ENCODE data around the gene ATF6B.
A peak's percentile ranks its signal among the peaks of the same experiment; 100 is the strongest.

The ATF6B gene

DNA sequence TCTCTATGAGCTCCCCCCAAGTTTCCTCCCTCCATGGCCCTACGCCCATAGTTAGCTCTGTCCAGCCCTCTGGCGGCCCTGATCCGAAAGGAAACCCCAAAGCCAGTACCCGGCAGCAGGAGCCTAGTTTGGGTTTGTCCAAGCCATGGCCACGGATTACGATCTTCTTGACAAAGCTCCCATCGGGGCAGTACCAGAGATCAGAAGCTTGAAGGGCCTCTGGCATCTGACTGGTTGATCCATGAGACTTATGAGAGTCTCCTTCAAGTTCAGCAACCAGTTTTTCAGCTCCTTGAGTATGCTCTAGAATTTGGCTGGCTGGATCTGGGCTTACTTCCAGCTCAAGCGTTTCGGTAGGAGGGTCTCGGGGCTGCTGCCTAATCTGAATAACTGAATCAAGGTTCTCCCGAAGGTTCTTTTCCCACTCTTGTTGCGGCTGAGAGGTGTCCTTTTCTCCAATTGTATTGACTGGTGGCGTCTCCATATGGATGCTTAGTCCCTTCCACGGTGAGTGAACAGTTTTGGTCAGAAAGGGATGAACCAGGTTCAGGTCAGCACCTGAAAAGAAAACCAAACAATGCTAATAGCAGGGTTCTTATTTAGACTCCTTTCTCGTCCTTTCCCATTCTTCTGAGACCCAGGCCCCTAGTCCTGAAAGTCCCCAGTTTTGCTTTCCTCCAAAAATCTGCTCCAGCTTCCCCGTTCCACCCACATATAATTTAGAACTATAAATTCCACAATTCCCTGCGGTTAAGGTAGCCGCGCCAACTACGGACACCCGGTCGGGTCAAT is 1.4 kb upstream of the ATF6B start:
- no peak for DNase-seq

DNA sequence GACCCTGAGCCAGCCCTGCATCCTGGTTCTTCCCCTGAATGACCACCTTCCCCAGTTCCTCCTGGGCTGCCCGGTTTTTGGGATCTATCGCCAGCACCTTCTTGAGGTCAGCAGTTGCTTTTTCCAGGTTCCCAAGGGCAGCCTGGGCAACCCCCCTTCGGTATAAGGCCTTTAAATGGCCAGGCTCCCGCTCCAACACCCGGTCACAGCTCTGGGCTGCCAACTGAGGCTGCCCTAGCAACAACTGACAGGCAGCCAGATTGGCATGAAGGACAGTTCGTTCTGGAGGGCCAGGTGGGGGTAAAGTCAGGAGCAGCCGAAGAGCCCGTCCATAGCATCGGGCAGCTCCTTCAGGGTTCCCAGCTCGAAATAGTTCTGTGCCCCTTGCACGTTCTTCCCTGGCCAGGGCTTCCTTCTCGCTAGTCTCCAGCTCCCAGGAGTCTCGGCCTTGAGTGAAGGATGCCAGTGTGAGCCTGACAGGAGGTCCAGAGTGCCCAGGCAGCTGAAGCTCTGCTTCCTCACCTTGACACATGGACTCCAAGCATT is 778 bp upstream of the ATF6B start:
- DNase-seq, result no peak

GRCh38 chr6:32127409-32127716 is 683 bp downstream of the ATF6B start:
- no peak for DNase-seq

DNA sequence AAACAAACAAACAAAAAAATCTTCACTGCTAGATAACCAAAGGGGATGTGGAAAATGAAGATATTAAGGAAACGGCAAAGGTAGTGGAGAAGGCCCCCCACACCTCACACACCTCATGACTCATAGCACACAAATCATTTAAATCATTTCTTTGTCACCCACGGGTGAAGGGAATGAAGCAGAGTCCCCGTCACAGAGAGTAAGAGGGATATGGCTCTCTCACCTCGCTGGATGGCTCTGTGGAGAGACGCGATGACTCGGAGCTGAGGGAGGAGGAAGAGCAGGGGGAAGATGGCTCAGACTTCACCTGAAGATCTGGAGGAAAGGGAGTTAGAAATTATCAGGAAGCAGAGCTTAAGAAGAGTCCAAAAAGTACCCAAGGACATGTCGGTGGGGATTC is 1.2 kb downstream of the ATF6B start:
- no peak for DNase-seq

- DNase-seq, result no peak
Measured at GRCh38 chr6:32123681-32124080, 4.4 kb downstream of the ATF6B start.

DNA sequence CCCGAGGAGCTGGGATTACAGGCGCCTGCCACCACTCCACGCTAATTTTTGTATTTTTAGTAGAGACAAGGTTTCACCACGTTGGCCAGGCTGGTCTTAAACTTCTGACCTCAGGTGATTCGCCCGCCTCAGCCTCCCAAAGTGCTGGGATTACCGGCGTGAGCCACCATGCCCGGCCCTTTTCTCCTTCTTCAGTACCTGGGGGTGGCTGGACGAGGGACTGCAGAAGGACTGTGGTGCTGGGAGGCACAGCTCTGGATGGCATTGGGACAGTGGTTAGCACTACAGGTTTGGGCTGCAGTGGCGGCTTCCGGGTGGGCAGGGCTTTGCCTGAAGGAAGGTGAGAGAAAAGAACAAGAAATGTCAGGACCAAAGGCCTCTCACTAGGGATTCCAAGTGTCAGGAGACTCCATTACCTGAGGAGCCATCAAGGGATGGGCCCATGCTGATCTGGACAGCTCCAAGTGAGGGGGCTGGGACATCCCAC is 7.4 kb downstream of the ATF6B start:
- no peak for DNase-seq

DNA sequence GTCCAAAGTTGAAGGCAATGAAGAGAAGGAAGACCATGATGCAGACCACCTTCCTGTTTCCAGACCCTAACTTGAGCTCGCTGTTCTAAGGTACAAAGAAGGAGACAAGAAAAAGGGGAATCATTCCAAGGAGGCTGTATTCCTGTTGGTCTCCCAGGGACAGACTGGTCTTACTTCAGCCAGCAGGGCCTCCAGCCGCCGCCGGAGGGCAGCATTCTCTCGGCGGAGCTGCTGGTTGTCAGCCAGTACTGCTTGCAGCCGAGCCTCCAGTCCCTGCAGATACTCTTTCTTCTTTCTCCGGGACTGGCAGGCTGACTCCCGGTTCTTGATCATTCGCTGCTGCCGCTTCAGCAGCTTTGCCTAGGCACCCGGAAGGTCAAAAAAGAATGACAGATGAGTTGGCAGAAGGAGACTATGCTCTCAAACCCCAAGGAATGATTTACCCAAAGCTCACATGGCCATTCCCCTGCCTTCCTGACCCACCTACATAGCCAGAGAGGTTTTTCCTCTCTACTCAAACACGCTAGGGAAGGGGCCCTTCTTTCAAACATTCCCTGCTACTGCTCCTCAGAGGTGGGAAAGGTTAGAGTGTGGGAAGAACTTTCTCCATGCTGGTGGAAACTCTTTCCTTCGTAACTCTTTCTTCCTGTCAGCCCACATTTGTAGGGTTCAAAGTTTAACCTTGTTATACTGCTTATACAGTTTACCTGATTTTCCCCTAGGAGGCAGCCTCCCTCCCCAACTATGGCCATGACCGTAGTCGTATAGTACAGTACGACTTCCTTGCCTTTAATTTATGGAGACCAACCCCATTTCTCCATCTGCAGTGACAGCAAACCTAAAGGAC is 9.0 kb downstream of the ATF6B start:
- peak; percentile 46 for DNase-seq

DNA sequence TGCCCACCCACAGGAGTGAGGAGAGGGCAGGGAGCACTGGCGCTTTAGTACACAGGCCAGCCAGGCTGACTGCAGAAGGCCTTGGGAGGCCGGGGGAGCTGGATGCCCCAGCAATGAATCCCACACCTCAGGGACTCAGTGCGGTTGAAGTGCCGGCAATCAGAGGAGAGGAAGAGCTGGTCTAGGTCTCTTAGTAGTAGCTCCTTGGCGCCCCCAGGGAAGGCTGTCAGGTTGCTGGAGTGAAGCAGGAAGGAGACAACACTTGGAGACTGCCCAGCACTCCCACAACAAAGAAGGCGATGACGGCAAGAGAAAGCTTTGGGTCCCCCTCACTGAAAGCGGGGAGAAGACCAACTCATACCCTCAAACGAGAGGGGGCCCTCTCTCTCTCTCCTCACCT is 10.6 kb downstream of the ATF6B start:
- DNase-seq, result no peak

- no peak for DNase-seq
Measured at GRCh38 chr6:32116674-32117073, 11.4 kb downstream of the ATF6B start.

GRCh38 chr6:32115623-32116022 is 12.4 kb downstream of the ATF6B start:
- no peak for DNase-seq

GRCh38 chr6:32114796-32115195 is 13.2 kb downstream of the ATF6B start:
- DNase-seq, result no peak

GRCh38 chr6:32113386-32114352 is 14.4 kb downstream of the ATF6B start:
- no peak for DNase-seq

GRCh38 chr6:32112431-32112980 is 15.5 kb downstream of the ATF6B start:
- DNase-seq, result no peak

DNA sequence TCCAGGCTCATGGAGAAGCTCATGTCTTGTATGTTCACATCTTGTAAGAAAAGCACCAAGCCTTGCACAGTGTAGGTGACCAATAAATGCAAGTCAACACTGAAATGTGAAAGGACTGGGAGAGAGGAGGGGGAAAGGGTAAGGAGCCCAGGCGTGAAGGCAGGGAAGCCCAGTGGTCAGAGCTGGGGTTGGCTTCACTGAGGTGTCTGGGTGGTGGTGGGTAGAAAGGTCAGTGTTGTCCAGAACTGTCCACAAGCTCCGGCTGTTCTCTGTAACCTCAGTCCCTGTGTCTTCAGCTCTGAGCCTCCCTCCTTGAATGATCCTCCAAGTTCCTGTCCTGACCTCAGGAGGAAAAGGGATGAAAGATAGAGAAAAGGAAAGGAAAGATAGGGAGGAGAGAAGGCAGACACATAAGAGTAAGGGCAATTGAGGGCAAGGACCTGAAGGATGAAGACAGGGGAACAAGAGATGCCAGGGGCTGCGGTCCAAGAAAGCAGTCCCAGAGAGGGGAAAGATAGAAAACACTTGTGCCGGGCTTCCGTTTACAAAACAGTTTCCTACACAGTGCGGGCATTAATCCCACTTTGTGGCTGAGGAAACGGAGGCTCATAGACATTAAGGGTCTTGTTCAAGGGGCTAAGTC is 16.5 kb downstream of the ATF6B start:
- DNase-seq, result no peak

DNA sequence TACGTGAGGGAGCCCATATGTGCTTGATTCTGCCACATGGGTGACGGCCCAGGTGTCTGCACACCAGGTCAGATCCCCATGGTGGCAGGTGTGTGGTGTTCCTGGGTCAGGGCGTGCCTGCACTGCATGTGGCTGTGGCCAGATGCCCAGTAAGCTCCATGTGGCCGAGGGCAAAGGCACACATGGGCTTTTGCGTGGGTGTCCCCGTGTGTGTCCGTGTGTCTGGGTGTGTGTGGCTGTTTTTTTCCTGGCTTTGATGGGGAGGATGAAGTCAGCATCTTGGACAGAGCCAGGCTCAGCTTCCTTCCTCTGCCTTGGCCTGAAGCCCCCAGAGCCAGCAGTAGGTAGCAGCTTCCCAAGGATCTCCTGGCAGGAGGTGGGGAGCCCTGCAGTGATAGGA is 17.4 kb downstream of the ATF6B start:
- DNase-seq, result no peak

DNA sequence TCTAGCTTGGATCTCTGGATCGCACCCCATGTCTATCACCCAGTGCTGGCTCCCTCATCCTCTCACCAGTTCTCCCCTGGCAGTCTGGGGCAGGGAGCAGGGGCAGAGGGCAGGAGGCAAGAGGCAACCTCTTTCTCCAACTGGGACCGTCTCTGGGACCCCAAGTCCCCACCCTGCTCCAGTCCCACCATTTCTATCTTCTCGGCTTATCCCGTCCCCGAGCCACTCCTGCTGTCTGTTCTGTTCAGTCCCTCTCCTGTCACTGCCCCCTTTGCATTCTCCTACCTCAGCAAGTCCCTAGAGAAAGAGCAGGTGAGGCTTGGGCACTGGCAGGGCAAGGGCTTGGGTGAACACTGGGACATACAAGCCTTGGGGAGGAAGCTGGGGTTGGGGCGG is 18.3 kb downstream of the ATF6B start:
- no peak for DNase-seq

GRCh38 chr6:32109114-32109764 is 18.8 kb downstream of the ATF6B start, which contains the start of gene TNXB:
TNXB (minus strand) TSS chr6:32109338; CDS start chr6:32098198, 11,140 bp downstream.
- DNase-seq, result no peak

- DNase-seq, result no peak
Measured at GRCh38 chr6:32108727-32109113, 19.3 kb downstream of the ATF6B start.

- DNase-seq, result no peak
Measured at GRCh38 chr6:32108094-32108627, 19.9 kb downstream of the ATF6B start.

DNA sequence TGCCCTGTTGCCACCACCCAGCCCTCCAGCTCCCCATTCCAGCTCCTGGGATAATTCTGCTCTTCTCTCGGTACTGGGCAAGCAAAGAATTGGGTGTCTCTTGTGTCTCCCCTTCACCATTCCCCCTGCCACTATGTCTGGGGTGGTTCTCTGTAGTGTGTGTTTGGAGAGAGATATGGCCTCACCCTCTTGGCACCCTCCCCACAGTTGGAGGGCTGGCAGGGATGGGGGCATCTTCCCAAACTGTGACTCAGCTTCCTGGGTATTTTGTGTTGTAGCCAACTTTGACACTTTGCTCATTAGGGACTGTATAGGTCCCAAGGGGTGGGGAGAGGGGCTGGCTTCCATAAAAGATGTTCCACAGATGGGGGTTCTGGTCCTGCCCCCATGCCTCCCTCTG is 20.6 kb downstream of the ATF6B start:
- DNase-seq, result no peak

- no peak for DNase-seq
Measured at GRCh38 chr6:32105433-32105832, 22.6 kb downstream of the ATF6B start.
